Measurements from ENCODE around the gene KCTD15.

KCTD15 gene, protein sequence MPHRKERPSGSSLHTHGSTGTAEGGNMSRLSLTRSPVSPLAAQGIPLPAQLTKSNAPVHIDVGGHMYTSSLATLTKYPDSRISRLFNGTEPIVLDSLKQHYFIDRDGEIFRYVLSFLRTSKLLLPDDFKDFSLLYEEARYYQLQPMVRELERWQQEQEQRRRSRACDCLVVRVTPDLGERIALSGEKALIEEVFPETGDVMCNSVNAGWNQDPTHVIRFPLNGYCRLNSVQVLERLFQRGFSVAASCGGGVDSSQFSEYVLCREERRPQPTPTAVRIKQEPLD

DNA sequence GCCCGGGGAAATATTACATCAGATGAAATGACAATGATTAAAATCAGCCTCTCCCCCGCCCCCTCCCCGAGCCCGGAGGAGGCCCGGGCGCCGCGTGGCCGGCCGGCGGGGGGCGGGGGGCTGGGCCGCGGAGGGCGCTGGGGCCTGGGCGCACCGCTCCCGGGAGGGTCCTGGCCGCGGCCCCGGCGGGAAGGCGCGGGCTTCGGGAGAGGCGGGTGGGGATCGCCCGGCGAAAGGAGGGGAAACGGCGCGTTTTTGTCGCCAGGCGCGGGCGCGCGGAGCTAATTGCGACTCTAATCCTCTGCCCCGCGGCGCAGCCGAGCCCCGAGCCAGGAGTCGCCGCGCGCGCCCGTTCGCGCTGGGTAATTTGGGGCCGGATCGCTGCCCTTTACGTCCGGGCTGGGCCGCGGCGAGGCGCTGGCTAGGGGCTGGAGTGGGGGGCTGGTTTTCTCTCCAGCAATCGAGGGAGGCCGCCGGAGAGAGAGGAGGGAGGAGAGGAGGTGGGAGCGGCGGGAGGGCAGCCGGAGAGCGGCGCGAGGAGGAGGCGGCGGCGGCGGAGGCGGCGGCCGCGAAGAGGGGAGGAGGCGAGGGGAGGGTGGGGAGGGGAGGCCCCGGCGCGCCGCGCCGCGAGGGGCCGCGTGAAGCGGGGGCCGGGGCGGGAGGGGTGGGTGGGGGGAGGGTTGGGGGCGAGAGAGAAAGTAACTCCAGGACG lies at the start of gene KCTD15:
KCTD15 (plus strand) TSS at position 707 of the 712 bp plus-strand sequence. CDS start 3,585 bp downstream, outside the sequence.
- peak; percentile 66 for DNase-seq (ENCODE audit: low spot score)

- DNase-seq (ENCODE audit: low spot score): no peak
Measured at GRCh38 chr19:33747273-33747672, 49.4 kb upstream of the KCTD15 start.

DNA sequence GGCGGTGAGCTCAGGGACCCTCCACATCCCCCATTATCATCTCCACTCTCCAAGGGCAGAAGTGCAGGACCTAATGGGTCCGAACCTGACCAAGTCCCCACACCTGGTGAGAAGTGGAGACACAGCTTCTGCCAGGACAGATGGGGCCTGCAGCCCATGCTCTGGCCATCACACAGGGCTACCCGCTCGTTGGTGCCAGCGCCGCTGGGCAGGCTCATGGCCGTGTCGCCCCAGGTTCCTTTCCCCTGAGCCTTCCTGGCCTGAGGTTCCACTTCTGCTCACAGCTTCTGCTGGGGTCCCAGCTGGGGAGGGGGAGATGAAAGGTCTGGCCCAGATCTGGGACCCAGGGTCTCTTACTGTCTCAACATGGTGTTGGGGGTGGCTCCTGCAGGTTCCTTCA lies 48.4 kb upstream of the KCTD15 start:
- no peak for DNase-seq (ENCODE audit: low spot score)

- DNase-seq (ENCODE audit: low spot score): no peak
Measured at GRCh38 chr19:33749016-33749415, 47.7 kb upstream of the KCTD15 start.

GRCh38 chr19:33749619-33750175 lies 47.0 kb upstream of the KCTD15 start:
- no peak for DNase-seq (ENCODE audit: low spot score)

GRCh38 chr19:33750587-33751435 lies 45.9 kb upstream of the KCTD15 start:
- DNase-seq (ENCODE audit: low spot score): no peak

DNA sequence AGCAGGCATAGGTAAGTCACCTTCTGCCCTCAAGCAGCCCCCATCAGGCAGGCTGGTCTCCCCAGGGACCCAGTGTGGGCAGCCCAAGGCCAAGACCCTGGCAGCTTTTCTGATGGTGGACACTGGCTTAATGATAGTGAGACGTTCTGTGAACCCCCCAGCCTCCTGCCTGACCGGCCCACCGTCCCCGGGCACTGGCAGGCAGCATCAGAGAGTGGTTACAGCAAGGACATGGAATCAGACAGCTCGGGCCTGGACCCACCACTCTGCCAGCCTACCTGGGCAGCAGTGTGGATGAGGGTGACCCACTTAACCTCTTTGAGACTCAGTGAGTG lies 45.3 kb upstream of the KCTD15 start:
- DNase-seq (ENCODE audit: low spot score): no peak

- DNase-seq (ENCODE audit: low spot score): no peak
Measured at GRCh38 chr19:33752018-33752800, 44.5 kb upstream of the KCTD15 start.

DNA sequence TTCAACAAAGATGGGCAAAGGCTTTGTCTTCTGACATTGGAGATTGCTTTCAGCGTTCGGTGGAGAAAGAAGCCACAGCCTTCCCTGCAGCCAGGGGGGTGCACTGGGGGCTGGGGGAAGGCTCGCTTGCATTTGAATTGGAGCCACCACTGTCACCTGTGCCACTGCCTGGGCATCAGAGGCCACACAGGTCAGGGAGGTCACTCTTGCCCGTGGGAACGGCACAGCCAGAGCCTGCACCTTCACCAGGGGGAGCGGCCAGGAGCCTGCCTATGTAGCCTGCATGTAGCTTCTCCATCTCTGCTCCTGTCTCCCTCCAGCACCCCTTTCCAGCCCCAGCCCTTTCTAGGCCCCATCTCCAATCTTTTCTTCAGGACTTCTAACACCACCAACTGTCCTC lies 43.7 kb upstream of the KCTD15 start:
- DNase-seq (ENCODE audit: low spot score): no peak

DNA sequence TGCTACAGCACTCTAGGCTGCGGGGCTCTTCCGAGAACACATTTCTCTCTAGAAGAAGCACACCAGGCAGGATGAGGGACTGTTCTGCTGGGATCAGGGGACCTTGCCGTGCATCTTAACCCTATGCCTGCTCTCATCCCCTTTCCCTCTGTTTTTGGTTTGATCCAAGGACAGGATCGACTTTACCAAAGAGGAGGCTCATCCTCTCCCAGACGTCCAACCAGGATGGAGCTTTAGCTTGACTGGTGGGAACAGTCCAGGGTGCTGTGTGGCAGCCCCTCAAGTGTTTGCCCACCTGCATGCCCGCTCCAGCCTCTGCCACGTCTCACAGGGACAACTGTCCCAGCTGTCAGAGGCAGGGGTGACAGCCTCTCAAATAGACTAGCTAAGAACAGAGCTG lies 42.3 kb upstream of the KCTD15 start:
- no peak for DNase-seq (ENCODE audit: low spot score)

- DNase-seq (ENCODE audit: low spot score): no peak
Measured at GRCh38 chr19:33755099-33756035, 41.3 kb upstream of the KCTD15 start.

DNA sequence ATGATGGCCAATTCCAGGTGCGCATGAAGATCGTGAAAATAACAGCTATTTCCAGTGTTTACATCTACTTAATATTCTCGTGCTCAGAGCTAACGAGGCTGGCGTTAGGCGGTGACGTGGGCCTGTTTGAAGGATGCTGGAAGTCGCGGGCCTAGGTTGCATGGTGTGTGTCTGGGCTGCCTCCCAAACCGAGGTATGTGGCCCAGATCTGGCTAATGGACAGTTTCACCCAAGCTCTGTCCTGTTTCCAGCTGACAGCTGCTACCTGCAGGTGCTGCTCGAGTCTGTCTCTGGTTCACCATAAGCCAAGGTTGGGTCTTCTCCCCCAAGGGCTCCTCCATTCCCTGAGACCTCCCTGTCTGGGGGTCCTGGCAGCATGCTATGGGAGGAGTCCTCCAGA lies 40.5 kb upstream of the KCTD15 start:
- DNase-seq (ENCODE audit: low spot score): no peak

- no peak for DNase-seq (ENCODE audit: low spot score)
Measured at GRCh38 chr19:33758541-33759013, 38.1 kb upstream of the KCTD15 start.

- DNase-seq (ENCODE audit: low spot score): no peak
Measured at GRCh38 chr19:33759356-33759755, 37.3 kb upstream of the KCTD15 start.

- DNase-seq (ENCODE audit: low spot score): no peak
Measured at GRCh38 chr19:33763633-33764371, 32.9 kb upstream of the KCTD15 start.

DNA sequence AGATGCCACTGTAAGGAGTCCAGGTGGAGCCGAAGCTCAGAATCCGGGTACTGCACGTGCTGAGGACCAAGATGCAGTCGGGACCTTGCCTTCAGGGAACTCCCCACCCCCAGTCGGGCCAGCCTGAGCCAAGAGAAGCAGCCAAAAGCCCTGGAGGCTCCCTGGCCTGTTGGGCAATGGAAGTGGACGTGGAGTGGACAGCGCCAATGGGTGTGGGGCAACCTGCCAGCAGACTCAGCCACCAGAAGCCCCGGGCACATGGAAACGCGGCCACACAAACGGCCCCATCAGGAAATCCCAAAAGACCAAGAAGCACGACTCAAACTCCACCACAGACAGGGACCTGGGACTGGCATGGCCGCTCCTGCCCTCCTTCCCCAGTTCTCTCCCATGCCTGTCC lies 30.0 kb upstream of the KCTD15 start:
- DNase-seq (ENCODE audit: low spot score): no peak

GRCh38 chr19:33767898-33768413 lies 28.7 kb upstream of the KCTD15 start:
- peak; percentile 41 for DNase-seq (ENCODE audit: low spot score)

DNA sequence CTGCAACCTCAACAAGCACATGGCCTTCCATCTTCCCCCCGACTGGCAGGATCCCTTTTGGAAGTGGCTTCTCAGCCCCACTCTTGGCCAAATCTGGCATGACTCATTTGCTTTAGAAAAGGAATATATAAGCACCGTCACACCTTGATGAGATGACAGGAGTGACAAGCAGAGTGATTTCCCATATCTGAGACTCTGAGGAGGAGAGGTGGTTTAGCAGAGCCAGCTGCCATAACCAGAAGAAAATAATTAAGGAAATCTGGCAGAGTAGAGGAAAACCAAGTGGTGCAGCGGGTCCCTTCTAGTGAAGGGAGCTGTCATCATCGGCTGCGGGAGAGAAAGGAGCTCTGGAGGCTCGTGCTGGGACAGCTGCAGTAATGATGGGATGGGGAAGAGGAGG lies 27.5 kb upstream of the KCTD15 start:
- no peak for DNase-seq (ENCODE audit: low spot score)

DNA sequence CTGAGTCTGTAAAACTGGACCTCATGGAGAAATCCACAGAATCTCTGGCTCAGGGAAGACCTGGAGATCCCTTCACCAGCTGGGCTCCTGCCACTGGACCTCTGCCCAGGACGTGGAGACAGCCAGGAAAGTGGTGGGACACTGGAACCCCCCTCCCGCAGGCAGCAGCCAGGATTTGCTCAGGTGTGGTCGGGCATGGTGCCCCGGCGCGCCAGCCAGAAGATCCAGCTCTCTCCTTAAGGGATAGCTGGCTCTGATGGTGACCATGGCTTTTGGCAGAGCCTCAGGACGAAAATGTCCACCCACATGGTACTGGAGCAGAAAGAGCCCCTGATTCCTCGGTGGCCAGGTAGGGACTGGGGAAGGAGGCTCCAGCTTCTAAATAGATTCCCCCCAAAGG lies 26.6 kb upstream of the KCTD15 start:
- DNase-seq (ENCODE audit: low spot score): no peak

Data from NAMALWA (cell line).